Vagina (tissue), 2 donors: Measurements from ENCODE around the gene SPACA7.

Source experiments
- POLR2A ChIP-seq, 2 donors: fragments of 450-650 bp; IDR thresholded peaks; one replicate each; pipeline ENCODE4 v1.6.1; 2017; ENCODE audit warnings: antibody characterized with exemption in 2 of 2, mild to moderate bottlenecking in 2 of 2, moderate library complexity in 2 of 2
- TF ChIP-seq, protein P1 (sequence below), 3 experiments: fragments of 450-650 bp in 2 of 3; fragments of 200-600 bp in 1 of 3; sonication (generic) in 1 of 3; IDR thresholded peaks; one replicate each; pipeline ENCODE4 v1.5.1; 2017 to 2019; ENCODE audit warnings: antibody characterized with exemption in 3 of 3, mild to moderate bottlenecking in 2 of 3, moderate library complexity in 2 of 3

DNA sequence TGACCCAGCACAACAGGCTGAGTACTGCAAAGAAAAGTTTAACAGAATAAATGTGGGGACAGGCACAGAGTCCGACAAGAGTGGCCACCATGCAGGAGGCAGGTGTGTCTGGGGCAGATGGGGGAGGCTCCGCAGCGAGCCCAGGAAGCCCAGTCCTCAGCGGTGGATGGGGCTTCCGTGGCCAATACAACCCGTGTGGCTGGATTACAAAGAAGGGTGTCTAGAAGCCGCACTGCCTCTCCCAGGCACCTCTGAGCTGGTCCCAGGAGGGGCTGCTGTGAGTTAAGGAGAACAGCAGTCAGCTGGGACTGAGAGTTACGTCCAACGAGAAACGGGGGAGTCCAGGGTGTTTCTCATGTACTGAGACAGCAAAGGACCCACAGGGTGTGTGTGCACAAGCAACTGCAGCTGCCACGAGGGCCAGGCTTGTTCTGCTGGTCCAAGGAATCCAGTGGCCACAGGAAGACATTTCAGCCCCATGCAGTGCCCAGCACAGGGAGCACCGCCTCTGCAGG is 70.2 kb downstream of the SPACA7 start:
- TF ChIP-seq, protein P1, sequence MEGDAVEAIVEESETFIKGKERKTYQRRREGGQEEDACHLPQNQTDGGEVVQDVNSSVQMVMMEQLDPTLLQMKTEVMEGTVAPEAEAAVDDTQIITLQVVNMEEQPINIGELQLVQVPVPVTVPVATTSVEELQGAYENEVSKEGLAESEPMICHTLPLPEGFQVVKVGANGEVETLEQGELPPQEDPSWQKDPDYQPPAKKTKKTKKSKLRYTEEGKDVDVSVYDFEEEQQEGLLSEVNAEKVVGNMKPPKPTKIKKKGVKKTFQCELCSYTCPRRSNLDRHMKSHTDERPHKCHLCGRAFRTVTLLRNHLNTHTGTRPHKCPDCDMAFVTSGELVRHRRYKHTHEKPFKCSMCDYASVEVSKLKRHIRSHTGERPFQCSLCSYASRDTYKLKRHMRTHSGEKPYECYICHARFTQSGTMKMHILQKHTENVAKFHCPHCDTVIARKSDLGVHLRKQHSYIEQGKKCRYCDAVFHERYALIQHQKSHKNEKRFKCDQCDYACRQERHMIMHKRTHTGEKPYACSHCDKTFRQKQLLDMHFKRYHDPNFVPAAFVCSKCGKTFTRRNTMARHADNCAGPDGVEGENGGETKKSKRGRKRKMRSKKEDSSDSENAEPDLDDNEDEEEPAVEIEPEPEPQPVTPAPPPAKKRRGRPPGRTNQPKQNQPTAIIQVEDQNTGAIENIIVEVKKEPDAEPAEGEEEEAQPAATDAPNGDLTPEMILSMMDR (IDR thresholded peaks at IDR 0.05): no peak
- TF ChIP-seq POLR2A (IDR thresholded peaks at IDR 0.05): no peak
